ENCODE measurements around the gene GPATCH8.

GRCh38 chr17:44518032-44518431 lies 14.8 kb upstream of the GPATCH8 start:
- TF ChIP-seq GLIS3 (CRISPR knock-in tag; IDR thresholded peaks at IDR 0.05), result no peak
- TF ChIP-seq PATZ1 (CRISPR knock-in tag; IDR thresholded peaks at IDR 0.05; ENCODE audit: borderline replicate concordance), result no peak
- no peak for TF ChIP-seq CSDC2 (CRISPR knock-in tag; IDR thresholded peaks at IDR 0.05)

Data from SK-N-SH treated with all-trans-retinoic acid at 6 μM for 48 hours (cell line).